HepG2 (cell line): ENCODE measurements around the gene FN1. TPM values are rescaled to one million over a fixed set of nuclear protein-coding genes. Genes with fewer than 3 reads are reported as not detected.

Experiments used
- AGO2 ChIP-seq: fragments of 200-400 bp; formaldehyde crosslinking; optimal IDR thresholded peaks from 2 replicates; pipeline ENCODE3; 2017; ENCODE audit warnings: mild to moderate bottlenecking, low read depth, low read length, moderate library complexity
- ARID2 ChIP-seq: sonication (generic); formaldehyde crosslinking; IDR thresholded peaks from 2 replicates; pipeline ENCODE4 v1.8.1; 2022; ENCODE audit warnings: mild to moderate bottlenecking, missing genetic modification reagents, borderline replicate concordance
- ARID5B ChIP-seq: IDR thresholded peaks from 2 replicates; pipeline ENCODE4 v1.4.0; 2020; ENCODE audit warnings: mild to moderate bottlenecking, missing genetic modification reagents
- CEBPZ ChIP-seq: IDR thresholded peaks from 2 replicates; pipeline ENCODE4 v1.6.1; 2012; ENCODE audit warnings: low read length, improper control_type of control experiment
- GTF2F1 ChIP-seq: fragments of 150-350 bp; IDR thresholded peaks from 2 replicates; pipeline ENCODE4 v1.6.1; 2014; ENCODE audit warnings: low read length
- HDAC2 ChIP-seq: sonication (generic); formaldehyde crosslinking; IDR thresholded peaks from 2 replicates; pipeline ENCODE4 v1.4.0; 2020; ENCODE audit warnings: missing genetic modification reagents
- HNRNPL ChIP-seq: fragments of 200-400 bp; formaldehyde crosslinking; IDR thresholded peaks from 2 replicates; pipeline ENCODE4 v1.6.1; 2017; ENCODE audit warnings: mild to moderate bottlenecking, low read depth, low read length
- HNRNPUL1 ChIP-seq: fragments of 200-400 bp; formaldehyde crosslinking; IDR thresholded peaks from 2 replicates; pipeline ENCODE4 v1.6.1; 2017; ENCODE audit warnings: low read depth, mild to moderate bottlenecking, low read length, moderate library complexity
- KDM3A ChIP-seq: IDR thresholded peaks from 2 replicates; pipeline ENCODE4 v1.6.1; 2018; ENCODE audit warnings: low read depth, missing compliant biosample characterization
- KDM4B ChIP-seq: sonication (generic); formaldehyde crosslinking; IDR thresholded peaks from 2 replicates; pipeline ENCODE4 v1.4.0; 2020; ENCODE audit warnings: missing genetic modification reagents
- MTF1 ChIP-seq: sonication (generic); formaldehyde crosslinking; IDR thresholded peaks from 2 replicates; pipeline ENCODE4 v1.5.0; 2020; ENCODE audit warnings: missing genetic modification reagents
- RAD21 ChIP-seq: fragments of 450-650 bp; formaldehyde crosslinking; IDR thresholded peaks from 2 replicates; pipeline ENCODE4 v1.5.0; 2020; ENCODE audit warnings: mild to moderate bottlenecking
- RBFOX2 ChIP-seq: fragments of 200-400 bp; formaldehyde crosslinking; IDR thresholded peaks from 2 replicates; pipeline ENCODE4 v1.6.1; 2017; ENCODE audit warnings: low read depth, mild to moderate bottlenecking, low read length
- RBM22 ChIP-seq: fragments of 200-400 bp; formaldehyde crosslinking; optimal IDR thresholded peaks from 2 replicates; pipeline ENCODE3; 2017; ENCODE audit warnings: mild to moderate bottlenecking, low read length, moderate library complexity
- THAP8 ChIP-seq: sonication (generic); formaldehyde crosslinking; IDR thresholded peaks from 2 replicates; pipeline ENCODE4 v1.5.1; 2020; ENCODE audit warnings: missing genetic modification reagents, mild to moderate bottlenecking, borderline replicate concordance
- YEATS2 ChIP-seq: sonication (generic); formaldehyde crosslinking; IDR thresholded peaks from 2 replicates; pipeline ENCODE4 v1.4.0; 2020; ENCODE audit warnings: missing genetic modification reagents, borderline replicate concordance
- ZFP36L1 ChIP-seq: sonication (generic); formaldehyde crosslinking; IDR thresholded peaks from 2 replicates; pipeline ENCODE4 v1.8.0; 2022; ENCODE audit warnings: mild to moderate bottlenecking, missing genetic modification reagents, moderate library complexity
- ZMYM2 ChIP-seq: sonication (generic); formaldehyde crosslinking; IDR thresholded peaks from 2 replicates; pipeline ENCODE4 v1.8.0; 2022; ENCODE audit warnings: mild to moderate bottlenecking, missing genetic modification reagents
- ZNF232 ChIP-seq: sonication (generic); formaldehyde crosslinking; IDR thresholded peaks from 2 replicates; pipeline ENCODE4 v1.4.0; 2020; ENCODE audit warnings: missing genetic modification reagents, borderline replicate concordance
- ZNF235 ChIP-seq: sonication (generic); formaldehyde crosslinking; IDR thresholded peaks from 2 replicates; pipeline ENCODE4 v1.8.1; 2023; ENCODE audit warnings: mild to moderate bottlenecking, missing genetic modification reagents, borderline replicate concordance
- ZNF512 ChIP-seq: sonication (generic); formaldehyde crosslinking; IDR thresholded peaks from 2 replicates; pipeline ENCODE4 v1.4.0; 2020; ENCODE audit warnings: mild to moderate bottlenecking, missing genetic modification reagents
- ZNF746 ChIP-seq: sonication (generic); formaldehyde crosslinking; IDR thresholded peaks from 2 replicates; pipeline ENCODE4 v1.8.0; 2022; ENCODE audit warnings: mild to moderate bottlenecking, missing genetic modification reagents
- polyA plus RNA-seq, 8 experiments: library from polyadenylated mRNA; depleted of rRNA in 3 of 8; stranded (reverse) in 7 of 8; unstranded in 1 of 8; fragments of >200 nt; fragmentation: Illumina TruSeq in 4 of 8; extraction: Trizol in 4 of 8; gene quantifications; 2 replicates each; pipeline versions ENCODE4 v1.2.1 to v1.2.3, GENCODE V29; 2011 to 2016; ENCODE audit warnings: low read depth in 4 of 8, missing spikeins in 1 of 8, mixed read lengths in 1 of 8; ENCODE audit not compliant: insufficient read depth in 1 of 8
- total RNA-seq, 5 experiments: library from RNA; depleted of rRNA; stranded (reverse); fragments of >200 nt; fragmentation: Illumina TruSeq; extraction: Trizol; gene quantifications; 2 replicates each; pipeline ENCODE4 v1.2.3, GENCODE V29; 2016; ENCODE audit warnings: low read depth in 1 of 5

Gene FN1
- total and polyA plus RNA-seq, 2 of the 13 experiments (the other 11 are each of a cell fraction or from before 2014, with no cell fraction given), result 1,847 to 6,471 TPM

GRCh38 chr2:215392687-215393270 is 43.1 kb downstream of the FN1 start (continued):
- TF ChIP-seq ARID5B (CRISPR knock-in tag) (no peak), RBM22 (peak; percentile 100), YEATS2 (CRISPR knock-in tag) (no peak), HNRNPUL1 (no peak), RAD21 (CRISPR knock-in tag) (no peak), ZMYM2 (CRISPR knock-in tag) (no peak), MTF1 (CRISPR knock-in tag) (no peak), KDM3A (no peak), ZNF512 (CRISPR knock-in tag) (peak; percentile 57; the same call in 1 of the 2 replicates), RBFOX2 (peak; percentile 48), ZFP36L1 (CRISPR knock-in tag) (no peak), ZNF235 (CRISPR knock-in tag) (no peak), ZNF232 (CRISPR knock-in tag) (no peak), KDM4B (CRISPR knock-in tag) (no peak), CEBPZ (no peak), AGO2 (no peak), GTF2F1 (no peak), ZNF746 (CRISPR knock-in tag) (no peak), HNRNPL (no peak), HDAC2 (CRISPR knock-in tag) (no peak), THAP8 (CRISPR knock-in tag) (no peak), ARID2 (CRISPR knock-in tag) (no peak)
